GM18498 (cell line): ENCODE measurements around the gene GRIN2A.
"Not testable (repeated sequence)": the region's sequence is repeated elsewhere in the genome, so short reads cannot be mapped to it uniquely, and the experiment has no call there.

ENCODE experiments used
- ATAC-seq: cut with Tn5 transposase; IDR thresholded peaks from one replicate; pipeline ENCODE4 v1.9.1; 2021; ENCODE audit warnings: mild to moderate bottlenecking, moderate library complexity; ENCODE audit not compliant: unreplicated experiment

Gene GRIN2A

DNA sequence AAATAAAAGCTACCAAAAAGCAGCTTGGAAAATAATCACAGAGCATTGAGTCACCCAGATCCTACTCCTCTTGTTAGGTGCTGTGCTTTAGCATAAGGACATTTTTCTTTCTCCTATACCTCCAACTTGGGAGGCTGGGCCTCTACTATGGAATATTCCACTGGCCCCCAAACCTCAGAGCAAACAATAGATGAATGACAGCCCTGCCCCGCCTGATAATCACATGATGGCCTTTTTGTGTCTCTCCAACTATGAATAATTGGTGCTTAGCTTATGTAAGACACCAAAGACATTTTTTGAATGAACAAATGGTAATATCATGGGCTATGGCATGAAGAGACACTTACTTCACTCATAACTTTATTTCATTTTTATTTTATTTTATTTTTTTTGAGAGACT is 250.2 kb downstream of the GRIN2A start:
- ATAC-seq, result no peak

DNA sequence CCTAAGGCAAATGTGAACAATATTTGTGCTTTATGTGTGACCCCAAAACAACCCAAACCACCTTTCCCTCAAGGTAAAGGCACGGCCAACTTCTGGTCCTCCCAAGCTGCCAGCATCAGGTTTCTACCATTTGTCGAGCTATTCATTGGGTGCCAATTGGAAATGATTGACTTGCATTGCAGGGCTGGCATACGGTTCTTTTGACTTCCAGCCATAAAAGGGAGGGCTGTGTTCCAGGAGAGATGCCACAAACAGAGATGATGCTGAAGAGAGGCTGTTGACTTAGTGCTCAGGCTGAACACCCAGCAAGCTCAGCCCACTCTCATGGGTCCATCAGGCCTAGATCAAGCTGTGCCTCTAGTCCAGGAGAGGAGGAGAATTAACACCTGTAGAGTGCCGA is 252.4 kb downstream of the GRIN2A start:
- no peak for ATAC-seq

DNA sequence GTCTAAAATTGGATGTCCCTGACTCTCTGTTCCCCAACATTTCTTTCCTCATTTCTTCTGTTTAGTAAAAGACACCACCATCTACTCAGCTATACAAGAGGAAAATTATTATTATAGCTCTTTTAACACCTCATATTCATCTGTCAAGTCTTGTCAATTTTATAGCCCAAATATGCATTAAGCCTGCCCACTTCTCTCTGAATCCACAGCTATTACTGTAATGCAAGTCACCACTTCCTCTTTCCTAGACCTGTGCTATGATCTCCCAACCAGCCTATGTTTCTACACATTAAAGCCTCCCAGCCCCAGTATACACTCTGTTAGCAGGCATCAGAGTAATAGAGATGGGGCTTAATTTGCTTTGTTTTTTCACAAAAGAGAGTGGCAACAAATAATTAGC is 252.9 kb downstream of the GRIN2A start:
- ATAC-seq, result peak; percentile 70

DNA sequence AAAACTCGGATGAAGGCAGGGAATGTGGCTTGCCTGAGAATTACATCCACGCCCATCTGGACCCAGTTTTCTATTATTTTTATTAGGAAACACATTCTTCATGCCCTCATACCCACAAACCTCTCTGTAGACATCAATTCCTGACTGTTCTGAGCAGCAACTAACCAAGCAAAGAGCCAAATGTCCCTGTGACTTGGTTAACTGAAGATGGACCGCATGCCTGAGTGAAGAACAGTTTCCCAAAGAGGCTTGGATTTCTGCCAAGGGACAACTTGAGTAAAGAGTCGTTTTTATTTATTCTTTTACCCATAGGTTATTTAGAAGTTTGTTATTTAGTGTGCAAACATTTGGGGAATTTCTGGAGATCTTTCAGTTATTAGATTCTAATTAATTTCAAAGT is 259.8 kb downstream of the GRIN2A start:
- no peak for ATAC-seq

- no peak for ATAC-seq
Measured at GRCh38 chr16:9921997-9922396, 260.2 kb downstream of the GRIN2A start.

DNA sequence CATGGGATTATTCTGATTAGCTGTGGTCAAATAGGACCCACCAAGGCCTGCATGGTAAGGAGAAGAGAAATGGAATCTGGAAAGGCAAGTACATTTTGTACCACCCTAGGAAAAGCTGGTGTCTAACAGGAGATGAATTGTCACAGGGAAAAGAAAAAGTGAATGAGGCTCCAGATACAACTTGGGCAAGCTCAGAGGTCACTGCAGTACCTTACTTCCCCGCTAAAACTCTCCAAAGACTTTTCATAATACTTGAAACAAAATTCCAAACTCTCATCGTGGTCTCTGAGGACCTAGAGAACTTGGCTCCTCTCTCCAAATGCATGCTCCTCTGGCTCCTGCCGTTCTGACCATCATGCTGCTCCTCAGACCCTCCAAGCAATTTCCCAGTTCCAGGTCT is 262.8 kb downstream of the GRIN2A start:
- ATAC-seq, result no peak

GRCh38 chr16:9917691-9918090 is 264.5 kb downstream of the GRIN2A start:
- no peak for ATAC-seq

GRCh38 chr16:9913604-9914326 is 268.5 kb downstream of the GRIN2A start:
- no peak for ATAC-seq

- no peak for ATAC-seq
Measured at GRCh38 chr16:9911989-9912388, 270.2 kb downstream of the GRIN2A start.

DNA sequence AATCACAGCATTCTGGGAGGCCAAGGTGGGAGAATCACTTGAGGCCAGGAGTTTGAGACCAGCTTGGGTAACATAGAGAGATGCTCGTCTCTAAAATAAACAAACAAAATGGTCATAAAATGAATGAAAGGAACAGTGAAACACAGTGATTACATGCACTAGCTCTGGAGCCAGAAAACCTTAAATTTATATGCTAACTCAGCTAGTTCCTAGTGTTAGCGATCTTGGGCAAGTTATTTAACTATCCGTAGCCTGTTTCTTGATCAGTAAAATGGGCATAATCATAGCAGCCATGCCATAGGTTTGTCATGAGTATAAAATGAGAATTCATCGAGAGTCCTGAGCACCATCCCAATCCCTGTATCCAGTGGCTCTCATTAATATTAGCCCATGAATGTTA is 271.0 kb downstream of the GRIN2A start:
- ATAC-seq, result no peak

DNA sequence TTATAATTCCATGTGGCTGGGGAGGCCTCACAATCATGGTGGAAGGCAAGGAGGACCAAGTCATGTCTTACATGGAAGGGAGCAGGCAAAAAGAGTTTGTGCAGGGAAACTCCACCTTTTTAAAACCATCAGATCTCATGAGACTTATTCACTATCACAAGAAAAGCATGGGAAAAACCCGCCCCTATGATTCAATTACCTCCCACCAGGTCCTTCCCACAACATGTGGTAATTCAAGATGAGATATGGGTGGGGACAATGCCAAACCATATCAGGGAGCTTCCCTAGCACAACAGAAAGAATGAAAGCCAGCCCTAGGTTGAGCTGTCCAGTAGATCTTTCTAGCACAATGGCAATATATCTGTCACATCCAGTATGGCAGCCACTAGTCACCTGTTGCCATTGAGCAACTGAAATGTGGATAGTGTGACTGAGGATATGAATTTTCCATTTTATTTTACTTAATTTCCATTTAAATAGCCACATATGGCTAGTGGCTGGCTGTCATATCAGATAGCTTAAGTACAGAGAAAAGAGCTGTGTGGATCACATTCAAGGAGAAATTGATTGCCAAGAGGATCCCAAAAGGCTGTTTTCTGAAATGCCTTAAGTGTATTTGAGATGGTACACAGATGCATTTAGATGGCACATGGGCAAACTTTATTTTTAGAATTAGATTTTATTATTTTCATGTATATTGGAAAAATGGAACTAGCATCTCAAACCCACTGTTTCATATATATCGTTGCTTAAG is 273.0 kb downstream of the GRIN2A start:
- ATAC-seq, result no peak

DNA sequence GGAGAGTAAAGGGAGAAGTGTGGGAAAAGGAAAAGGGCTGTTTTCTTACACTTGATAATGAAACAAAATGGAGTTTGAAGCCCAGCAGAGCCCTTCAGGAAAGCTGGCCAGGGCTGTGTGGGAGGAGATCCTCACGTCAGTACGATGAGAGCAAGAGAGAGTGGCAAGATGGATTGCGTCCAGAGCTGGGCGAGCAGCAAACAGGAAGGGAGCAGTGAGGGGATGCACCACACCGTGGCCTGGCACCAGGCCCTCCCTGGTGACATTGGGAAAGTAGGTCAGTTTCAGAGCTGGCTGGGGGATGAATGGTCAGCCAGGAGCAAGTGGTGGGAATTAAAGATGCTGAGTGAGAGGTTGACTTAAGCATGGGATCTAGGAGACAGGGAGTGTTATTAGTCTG is 273.6 kb downstream of the GRIN2A start:
- ATAC-seq, result no peak

DNA sequence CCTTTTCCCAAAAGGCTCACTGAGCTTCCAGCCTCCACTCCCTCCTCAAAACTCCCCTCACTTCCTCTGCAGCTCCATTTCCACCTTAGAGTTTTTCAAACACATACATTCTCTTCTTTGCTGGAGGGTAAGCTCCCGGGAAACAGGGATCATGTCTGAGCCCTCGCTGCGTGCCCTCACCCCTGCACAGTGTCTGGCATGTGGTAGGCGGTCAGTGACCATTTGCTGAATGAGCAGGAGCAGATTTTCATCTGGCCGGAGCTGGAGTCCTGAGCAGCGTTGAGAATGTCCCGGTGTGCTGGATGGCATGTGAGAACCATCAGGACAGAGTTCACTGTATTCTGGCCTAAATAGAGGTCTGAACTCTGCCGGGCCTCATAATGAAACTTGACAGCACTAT is 274.5 kb downstream of the GRIN2A start:
- ATAC-seq, result no peak

DNA sequence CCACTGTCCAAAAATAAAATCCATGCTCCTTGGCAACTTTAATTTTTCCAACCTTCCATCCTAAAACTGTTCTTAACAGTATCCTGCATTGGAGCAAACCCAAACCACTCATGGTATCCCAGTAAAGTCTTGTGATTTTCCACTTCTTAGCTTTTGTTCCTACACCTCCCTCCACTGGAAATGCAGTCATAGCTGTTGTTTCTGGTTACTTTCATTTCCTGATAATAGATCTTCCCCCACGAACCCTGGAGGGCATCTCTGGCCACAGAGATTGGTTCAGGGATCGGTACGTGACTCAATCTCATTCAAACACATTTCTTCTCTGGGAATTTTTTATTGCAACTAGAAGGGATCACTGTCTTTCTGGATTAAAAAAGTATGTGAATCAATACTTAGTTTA is 276.0 kb downstream of the GRIN2A start:
- ATAC-seq, result no peak

DNA sequence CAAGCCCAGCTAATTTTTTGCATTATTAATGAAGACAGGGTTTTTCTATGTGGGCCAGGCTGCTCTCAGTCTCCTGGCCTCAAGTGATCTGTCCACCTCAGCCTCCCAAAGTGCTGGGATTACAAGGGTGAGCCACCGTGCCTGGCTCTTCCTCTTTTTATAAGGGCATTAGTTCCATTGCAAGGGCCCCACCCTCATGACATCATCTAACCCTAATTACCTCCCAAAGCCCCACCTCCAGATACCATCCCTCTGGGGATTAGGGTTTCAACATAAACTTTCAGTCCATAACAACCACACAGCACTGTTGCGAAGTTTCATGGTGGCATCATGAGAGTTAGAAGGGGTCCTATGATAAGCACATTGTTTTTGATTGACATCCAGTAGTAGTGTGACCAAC is 277.7 kb downstream of the GRIN2A start:
- ATAC-seq, result no peak

DNA sequence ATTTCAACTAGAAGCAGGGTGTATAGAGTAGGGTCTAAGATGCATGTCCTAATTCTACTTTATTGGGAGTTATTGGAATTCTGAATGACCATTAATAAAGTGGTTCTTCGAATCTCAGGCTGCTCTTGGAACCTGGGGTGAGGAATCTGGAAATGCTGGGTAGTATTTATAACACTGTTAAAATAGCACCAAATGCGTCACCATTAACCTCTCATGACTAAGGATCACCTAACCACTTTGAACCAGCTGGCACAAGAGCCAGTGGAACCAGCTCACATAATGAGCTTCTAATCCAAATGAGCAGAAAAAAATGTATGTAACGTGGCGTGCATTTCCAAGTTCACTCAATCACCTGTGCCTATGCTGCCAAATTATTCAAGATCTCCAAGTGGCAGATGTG is 281.7 kb downstream of the GRIN2A start:
- no peak for ATAC-seq

- ATAC-seq, result no peak
Measured at GRCh38 chr16:9898555-9898954, 283.7 kb downstream of the GRIN2A start.

GRCh38 chr16:9898124-9898523 is 284.1 kb downstream of the GRIN2A start:
- no peak for ATAC-seq

- no peak for ATAC-seq
Measured at GRCh38 chr16:9895817-9896216, 286.4 kb downstream of the GRIN2A start.

- no peak for ATAC-seq
Measured at GRCh38 chr16:9885876-9886275, 296.4 kb downstream of the GRIN2A start.

DNA sequence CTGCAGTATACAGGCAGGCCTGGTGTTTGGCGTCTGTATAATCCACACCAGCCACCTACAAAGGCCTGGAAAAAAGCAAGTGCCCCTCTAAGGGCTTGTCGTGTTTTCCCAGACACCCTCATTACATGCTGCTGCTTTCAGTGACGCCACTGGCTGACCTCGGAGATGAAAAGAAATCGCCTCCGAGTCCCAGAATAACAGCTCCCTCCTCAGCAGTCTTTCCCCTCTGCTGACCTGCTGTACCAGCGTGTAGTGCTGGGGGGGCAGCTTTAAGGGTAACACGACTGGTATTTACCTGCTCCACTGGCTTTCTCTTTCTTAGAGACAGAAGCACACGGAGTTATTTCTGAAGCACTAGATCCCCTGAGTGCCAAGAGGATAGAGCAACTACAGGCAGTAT is 296.8 kb downstream of the GRIN2A start:
- no peak for ATAC-seq

GRCh38 chr16:9875981-9876380 is 306.2 kb downstream of the GRIN2A start:
- not testable (repeated sequence) for ATAC-seq

DNA sequence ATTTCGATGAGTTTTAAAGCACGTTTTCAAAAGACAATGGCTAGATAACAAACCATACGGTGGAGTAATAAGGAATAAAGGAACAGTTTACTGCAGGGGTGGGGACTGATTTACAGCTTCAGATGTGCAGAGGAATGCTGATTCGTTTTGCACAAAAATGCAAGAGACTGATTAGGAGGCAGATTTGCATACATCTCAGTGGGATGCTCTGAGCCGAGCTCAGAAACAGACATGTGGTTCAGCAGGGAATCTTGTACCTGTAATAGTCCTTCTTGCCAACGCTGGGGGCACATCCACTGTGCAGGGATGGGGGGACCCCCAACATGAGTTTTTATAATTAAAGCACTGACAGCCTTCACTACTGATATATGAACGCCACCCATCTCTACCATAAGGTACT is 308.0 kb downstream of the GRIN2A start:
- ATAC-seq, result no peak
